K562 (cell line): ENCODE data around the gene SLCO3A1. TPM values are rescaled to one million over a fixed set of nuclear protein-coding genes. Genes with fewer than 3 reads are reported as not detected.

ENCODE experiments used
- ATF7 ChIP-seq: fragments of 450-650 bp; IDR thresholded peaks from 2 replicates; pipeline ENCODE4 v1.7.1; 2014; ENCODE audit warnings: mild to moderate bottlenecking, moderate library complexity
- ETS1 ChIP-seq: conservative IDR thresholded peaks from 2 replicates; pipeline ENCODE4 v1.6.1; 2011; ENCODE audit warnings: low read depth, mild to moderate bottlenecking, low read length; ENCODE audit not compliant: control insufficient read depth
- RB1 ChIP-seq: fragments of 450-650 bp; IDR thresholded peaks from 2 replicates; pipeline ENCODE4 v1.6.1; 2017; ENCODE audit warnings: low read depth, mild to moderate bottlenecking
- RFX7 ChIP-seq: fragments of 250-450 bp; sonication (Bioruptor Pico); IDR thresholded peaks from 2 replicates; pipeline ENCODE4 v1.5.1; 2021; ENCODE audit warnings: mild to moderate bottlenecking
- SAFB ChIP-seq: fragments of 200-400 bp; formaldehyde crosslinking; IDR thresholded peaks from 2 replicates; pipeline ENCODE4 v1.6.1; 2017; ENCODE audit warnings: low read depth, low read length, borderline replicate concordance
- SNAPC5 ChIP-seq: fragments of 250-450 bp; sonication (Bioruptor Pico); IDR thresholded peaks from 2 replicates; pipeline ENCODE4 v1.8.0; 2021; ENCODE audit warnings: moderate library complexity, mild to moderate bottlenecking, inconsistent platforms
- THAP7 ChIP-seq: fragments of 250-450 bp; sonication (Bioruptor Pico); IDR thresholded peaks from 2 replicates; pipeline ENCODE4 v1.5.0; 2021
- ZNF124 ChIP-seq: sonication (generic); formaldehyde crosslinking; IDR thresholded peaks from 2 replicates; pipeline ENCODE4 v1.8.1; 2022; ENCODE audit warnings: missing genetic modification reagents
- ZNF282 ChIP-seq: sonication (generic); formaldehyde crosslinking; IDR thresholded peaks from 2 replicates; pipeline ENCODE4 v1.8.1; 2023; ENCODE audit warnings: missing genetic modification reagents
- polyA plus RNA-seq, 8 experiments: library from polyadenylated mRNA; depleted of rRNA in 4 of 8; stranded (reverse) in 5 of 8; unstranded in 3 of 8; fragments of >200 nt; fragmentation: Nextera tagmentation in 2 of 8; fragmentation: Illumina TruSeq in 1 of 8; extraction: Ambion mirVana in 2 of 8; extraction: Trizol in 1 of 8; gene quantifications; 2 replicates each; pipeline versions ENCODE4 v1.2.1 to v1.2.3, GENCODE V29; 2011 to 2014; ENCODE audit warnings: inconsistent platforms in 1 of 8, missing spikeins in 1 of 8
- total RNA-seq, 7 experiments: library from RNA; depleted of rRNA in 6 of 7; stranded (reverse); fragments of >200 nt in 6 of 7; fragmentation: Illumina TruSeq in 2 of 7; extraction: Trizol in 2 of 7; gene quantifications; 2 replicates each; pipeline versions ENCODE4 v1.2.1 to v1.2.3, GENCODE V29; 2011 to 2021; ENCODE audit warnings: low replicate concordance in 1 of 7
- TF ChIP-seq, protein P1 (sequence below): fragments of 450-650 bp; IDR thresholded peaks from 2 replicates; pipeline ENCODE4 v1.6.1; 2016; ENCODE audit warnings: mild to moderate bottlenecking, moderate library complexity
- TF ChIP-seq, protein P2 (sequence below): fragments of 450-650 bp; IDR thresholded peaks from one replicate; pipeline ENCODE4 v1.6.1; 2018; ENCODE audit warnings: mild to moderate bottlenecking, moderate library complexity; ENCODE audit not compliant: partially characterized antibody

Gene SLCO3A1
- total and polyA plus RNA-seq, 9 of the 15 experiments (the other 6 are each of a cell fraction or from before 2014, with no cell fraction given) = 0.01 to 0.84 (median 0.06) TPM; not detected in 3

DNA sequence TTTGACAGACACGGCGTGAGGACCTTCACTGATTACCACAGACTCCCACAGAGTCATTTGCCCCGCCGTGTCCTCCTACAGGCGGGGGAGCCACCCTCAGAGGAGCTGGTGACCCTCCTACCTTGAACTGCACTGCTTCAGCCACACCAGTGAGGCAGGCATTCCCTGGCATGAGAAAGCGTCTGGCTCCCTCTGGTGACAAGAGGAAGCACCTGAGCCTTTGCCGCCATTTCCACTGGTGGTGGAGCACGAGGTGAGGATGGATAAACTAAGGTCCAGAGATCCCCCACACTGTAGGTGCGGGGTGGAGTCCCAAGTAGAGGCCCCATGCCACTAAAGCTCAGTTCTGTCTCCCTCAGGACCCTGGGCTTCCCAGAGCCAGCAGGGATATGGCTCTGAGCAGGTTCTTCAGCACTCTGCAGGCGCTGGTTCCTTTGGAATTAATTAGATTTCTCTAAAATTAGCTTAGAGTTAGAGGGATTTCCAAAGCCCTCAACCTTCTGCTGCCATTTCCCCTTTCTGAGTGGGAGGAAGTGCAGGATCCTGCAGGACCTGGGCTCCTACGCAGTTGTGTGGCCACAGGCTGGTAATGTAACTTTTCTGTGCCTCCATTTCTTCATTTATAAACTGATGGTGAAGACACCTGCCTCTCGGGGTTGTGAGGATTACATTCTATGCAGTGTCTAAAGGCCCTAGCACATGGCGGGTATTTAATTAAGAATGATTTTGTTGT lies 224.0 kb downstream of the SLCO3A1 start (continued):
- TF ChIP-seq ETS1 = no peak
- no peak for TF ChIP-seq ZNF282 (CRISPR knock-in tag)
- TF ChIP-seq RB1 = peak; percentile 53; the same call in 1 of the 2 replicates
- TF ChIP-seq, protein P1, sequence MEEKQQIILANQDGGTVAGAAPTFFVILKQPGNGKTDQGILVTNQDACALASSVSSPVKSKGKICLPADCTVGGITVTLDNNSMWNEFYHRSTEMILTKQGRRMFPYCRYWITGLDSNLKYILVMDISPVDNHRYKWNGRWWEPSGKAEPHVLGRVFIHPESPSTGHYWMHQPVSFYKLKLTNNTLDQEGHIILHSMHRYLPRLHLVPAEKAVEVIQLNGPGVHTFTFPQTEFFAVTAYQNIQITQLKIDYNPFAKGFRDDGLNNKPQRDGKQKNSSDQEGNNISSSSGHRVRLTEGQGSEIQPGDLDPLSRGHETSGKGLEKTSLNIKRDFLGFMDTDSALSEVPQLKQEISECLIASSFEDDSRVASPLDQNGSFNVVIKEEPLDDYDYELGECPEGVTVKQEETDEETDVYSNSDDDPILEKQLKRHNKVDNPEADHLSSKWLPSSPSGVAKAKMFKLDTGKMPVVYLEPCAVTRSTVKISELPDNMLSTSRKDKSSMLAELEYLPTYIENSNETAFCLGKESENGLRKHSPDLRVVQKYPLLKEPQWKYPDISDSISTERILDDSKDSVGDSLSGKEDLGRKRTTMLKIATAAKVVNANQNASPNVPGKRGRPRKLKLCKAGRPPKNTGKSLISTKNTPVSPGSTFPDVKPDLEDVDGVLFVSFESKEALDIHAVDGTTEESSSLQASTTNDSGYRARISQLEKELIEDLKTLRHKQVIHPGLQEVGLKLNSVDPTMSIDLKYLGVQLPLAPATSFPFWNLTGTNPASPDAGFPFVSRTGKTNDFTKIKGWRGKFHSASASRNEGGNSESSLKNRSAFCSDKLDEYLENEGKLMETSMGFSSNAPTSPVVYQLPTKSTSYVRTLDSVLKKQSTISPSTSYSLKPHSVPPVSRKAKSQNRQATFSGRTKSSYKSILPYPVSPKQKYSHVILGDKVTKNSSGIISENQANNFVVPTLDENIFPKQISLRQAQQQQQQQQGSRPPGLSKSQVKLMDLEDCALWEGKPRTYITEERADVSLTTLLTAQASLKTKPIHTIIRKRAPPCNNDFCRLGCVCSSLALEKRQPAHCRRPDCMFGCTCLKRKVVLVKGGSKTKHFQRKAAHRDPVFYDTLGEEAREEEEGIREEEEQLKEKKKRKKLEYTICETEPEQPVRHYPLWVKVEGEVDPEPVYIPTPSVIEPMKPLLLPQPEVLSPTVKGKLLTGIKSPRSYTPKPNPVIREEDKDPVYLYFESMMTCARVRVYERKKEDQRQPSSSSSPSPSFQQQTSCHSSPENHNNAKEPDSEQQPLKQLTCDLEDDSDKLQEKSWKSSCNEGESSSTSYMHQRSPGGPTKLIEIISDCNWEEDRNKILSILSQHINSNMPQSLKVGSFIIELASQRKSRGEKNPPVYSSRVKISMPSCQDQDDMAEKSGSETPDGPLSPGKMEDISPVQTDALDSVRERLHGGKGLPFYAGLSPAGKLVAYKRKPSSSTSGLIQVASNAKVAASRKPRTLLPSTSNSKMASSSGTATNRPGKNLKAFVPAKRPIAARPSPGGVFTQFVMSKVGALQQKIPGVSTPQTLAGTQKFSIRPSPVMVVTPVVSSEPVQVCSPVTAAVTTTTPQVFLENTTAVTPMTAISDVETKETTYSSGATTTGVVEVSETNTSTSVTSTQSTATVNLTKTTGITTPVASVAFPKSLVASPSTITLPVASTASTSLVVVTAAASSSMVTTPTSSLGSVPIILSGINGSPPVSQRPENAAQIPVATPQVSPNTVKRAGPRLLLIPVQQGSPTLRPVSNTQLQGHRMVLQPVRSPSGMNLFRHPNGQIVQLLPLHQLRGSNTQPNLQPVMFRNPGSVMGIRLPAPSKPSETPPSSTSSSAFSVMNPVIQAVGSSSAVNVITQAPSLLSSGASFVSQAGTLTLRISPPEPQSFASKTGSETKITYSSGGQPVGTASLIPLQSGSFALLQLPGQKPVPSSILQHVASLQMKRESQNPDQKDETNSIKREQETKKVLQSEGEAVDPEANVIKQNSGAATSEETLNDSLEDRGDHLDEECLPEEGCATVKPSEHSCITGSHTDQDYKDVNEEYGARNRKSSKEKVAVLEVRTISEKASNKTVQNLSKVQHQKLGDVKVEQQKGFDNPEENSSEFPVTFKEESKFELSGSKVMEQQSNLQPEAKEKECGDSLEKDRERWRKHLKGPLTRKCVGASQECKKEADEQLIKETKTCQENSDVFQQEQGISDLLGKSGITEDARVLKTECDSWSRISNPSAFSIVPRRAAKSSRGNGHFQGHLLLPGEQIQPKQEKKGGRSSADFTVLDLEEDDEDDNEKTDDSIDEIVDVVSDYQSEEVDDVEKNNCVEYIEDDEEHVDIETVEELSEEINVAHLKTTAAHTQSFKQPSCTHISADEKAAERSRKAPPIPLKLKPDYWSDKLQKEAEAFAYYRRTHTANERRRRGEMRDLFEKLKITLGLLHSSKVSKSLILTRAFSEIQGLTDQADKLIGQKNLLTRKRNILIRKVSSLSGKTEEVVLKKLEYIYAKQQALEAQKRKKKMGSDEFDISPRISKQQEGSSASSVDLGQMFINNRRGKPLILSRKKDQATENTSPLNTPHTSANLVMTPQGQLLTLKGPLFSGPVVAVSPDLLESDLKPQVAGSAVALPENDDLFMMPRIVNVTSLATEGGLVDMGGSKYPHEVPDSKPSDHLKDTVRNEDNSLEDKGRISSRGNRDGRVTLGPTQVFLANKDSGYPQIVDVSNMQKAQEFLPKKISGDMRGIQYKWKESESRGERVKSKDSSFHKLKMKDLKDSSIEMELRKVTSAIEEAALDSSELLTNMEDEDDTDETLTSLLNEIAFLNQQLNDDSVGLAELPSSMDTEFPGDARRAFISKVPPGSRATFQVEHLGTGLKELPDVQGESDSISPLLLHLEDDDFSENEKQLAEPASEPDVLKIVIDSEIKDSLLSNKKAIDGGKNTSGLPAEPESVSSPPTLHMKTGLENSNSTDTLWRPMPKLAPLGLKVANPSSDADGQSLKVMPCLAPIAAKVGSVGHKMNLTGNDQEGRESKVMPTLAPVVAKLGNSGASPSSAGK = peak; percentile 43; the same call in 1 of the 2 replicates
- no peak for TF ChIP-seq ZNF124 (CRISPR knock-in tag)
- no peak for TF ChIP-seq THAP7
- no peak for TF ChIP-seq SAFB
- TF ChIP-seq ATF7 = no peak
- TF ChIP-seq SNAPC5 = no peak
- TF ChIP-seq RFX7 (CRISPR knock-in tag) = no peak
- TF ChIP-seq, protein P2, sequence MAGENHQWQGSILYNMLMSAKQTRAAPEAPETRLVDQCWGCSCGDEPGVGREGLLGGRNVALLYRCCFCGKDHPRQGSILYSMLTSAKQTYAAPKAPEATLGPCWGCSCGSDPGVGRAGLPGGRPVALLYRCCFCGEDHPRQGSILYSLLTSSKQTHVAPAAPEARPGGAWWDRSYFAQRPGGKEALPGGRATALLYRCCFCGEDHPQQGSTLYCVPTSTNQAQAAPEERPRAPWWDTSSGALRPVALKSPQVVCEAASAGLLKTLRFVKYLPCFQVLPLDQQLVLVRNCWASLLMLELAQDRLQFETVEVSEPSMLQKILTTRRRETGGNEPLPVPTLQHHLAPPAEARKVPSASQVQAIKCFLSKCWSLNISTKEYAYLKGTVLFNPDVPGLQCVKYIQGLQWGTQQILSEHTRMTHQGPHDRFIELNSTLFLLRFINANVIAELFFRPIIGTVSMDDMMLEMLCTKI = no peak
